ENCODE measurements around the gene PRKCD. TPM values are rescaled to one million over a fixed set of nuclear protein-coding genes. Genes with fewer than 3 reads are reported as not detected.

Gene PRKCD
- total RNA-seq, 1 donor from 2014 or later: 16.1 TPM

DNA sequence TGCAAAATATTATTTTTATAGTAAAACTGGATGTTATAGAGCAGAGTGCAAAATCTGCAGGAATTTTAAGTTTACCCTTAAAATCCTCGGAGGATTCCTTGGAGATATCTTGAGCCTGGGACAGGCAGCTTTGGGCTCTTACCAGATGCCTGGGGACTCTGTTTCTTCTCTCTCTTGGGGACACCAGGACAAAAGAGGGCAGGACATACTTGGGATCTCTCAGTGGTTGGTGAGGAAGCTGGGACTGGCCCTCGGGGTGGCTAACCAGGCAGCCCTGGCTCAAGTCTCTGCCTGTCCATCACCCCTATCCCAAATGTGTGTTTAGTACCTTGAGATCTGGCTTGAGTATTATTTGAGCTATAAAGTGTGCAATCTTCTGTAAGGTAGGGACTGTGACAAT is 56.2 kb downstream of the PRKCD start:
- Mint-ChIP-seq H3K27me3 (ENCODE audit: low read depth) (peaks cover 9% of the 10 kb centered on the region), H3K4me1 (no peaks in the 10 kb centered on the region), H3K36me3 (no peaks in the 10 kb centered on the region), H3K9me3 (no peaks in the 10 kb centered on the region), H3K27ac (no peak overlapping the region), H3K4me3 (no peak overlapping the region)
- DNase-seq (ENCODE audit: low spot score in 2 of 2, unreplicated experiment in 2 of 2): no peak
- TF ChIP-seq, protein P1, sequence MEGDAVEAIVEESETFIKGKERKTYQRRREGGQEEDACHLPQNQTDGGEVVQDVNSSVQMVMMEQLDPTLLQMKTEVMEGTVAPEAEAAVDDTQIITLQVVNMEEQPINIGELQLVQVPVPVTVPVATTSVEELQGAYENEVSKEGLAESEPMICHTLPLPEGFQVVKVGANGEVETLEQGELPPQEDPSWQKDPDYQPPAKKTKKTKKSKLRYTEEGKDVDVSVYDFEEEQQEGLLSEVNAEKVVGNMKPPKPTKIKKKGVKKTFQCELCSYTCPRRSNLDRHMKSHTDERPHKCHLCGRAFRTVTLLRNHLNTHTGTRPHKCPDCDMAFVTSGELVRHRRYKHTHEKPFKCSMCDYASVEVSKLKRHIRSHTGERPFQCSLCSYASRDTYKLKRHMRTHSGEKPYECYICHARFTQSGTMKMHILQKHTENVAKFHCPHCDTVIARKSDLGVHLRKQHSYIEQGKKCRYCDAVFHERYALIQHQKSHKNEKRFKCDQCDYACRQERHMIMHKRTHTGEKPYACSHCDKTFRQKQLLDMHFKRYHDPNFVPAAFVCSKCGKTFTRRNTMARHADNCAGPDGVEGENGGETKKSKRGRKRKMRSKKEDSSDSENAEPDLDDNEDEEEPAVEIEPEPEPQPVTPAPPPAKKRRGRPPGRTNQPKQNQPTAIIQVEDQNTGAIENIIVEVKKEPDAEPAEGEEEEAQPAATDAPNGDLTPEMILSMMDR (IDR thresholded peaks at IDR 0.05; ENCODE audit: unreplicated experiment): no peak

DNA sequence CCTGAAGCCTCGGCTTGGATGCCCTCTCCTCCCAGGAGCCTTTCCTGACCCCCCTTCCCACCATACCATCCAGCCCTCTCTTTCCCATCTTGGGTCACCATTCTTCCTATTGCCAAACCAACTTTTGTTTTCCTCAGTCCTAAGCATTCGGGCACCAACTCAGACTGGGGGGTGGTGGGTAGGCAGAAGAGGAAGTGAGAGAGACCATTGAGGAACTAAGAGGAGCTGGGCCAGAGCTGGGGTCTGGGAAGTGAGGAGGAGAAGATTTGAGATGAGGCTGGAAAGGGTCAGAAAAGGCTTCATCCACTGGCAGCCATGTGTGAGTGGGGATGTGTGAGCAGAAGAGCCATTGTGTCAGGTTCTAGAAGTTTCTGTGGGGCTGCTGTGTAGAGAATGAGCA is 57.1 kb downstream of the PRKCD start:
- H3K4me3 Mint-ChIP-seq: no peak overlapping the region
- H3K27ac Mint-ChIP-seq: no peak overlapping the region
- H3K27me3 Mint-ChIP-seq (ENCODE audit: low read depth): peaks cover 9% of the 10 kb centered on the region
- H3K36me3 Mint-ChIP-seq: no peaks in the 10 kb centered on the region
- H3K4me1 Mint-ChIP-seq: no peaks in the 10 kb centered on the region
- no peak for DNase-seq (ENCODE audit: low spot score in 2 of 2, unreplicated experiment in 2 of 2)
- no peaks in the 10 kb centered on the region for H3K9me3 Mint-ChIP-seq
- TF ChIP-seq, protein P1 (IDR thresholded peaks at IDR 0.05; ENCODE audit: unreplicated experiment): no peak

DNA sequence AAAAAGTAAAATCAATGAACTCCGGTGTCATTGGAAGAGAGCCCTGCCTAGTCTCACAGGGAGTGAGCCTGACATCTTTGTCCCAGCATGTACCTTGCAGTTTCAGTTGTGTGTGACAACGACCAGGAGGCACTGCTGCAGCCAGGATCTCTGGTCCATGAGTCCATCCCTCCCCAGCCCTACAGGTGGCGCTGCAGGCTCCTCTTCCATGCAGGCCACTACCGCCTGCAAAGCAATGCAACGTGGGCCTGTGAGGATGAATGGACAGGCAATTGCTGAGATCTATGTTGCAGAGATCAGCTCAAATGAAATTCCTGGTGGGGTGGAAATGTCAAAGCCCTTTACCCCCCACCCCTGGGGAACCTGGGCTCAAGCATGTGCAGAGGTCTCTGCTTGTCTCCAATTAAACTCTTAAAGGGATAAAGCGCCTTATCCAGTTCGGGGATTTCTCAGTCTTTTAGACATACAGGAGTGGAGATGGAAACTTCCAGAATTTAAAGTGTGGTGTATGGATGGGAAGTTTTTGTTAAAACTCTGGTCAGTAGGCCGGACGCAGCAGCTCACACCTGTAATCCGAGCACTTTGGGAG is 59.0 kb downstream of the PRKCD start:
- H3K9me3 Mint-ChIP-seq: no peaks in the 10 kb centered on the region
- no peaks in the 10 kb centered on the region for H3K4me1 Mint-ChIP-seq
- TF ChIP-seq, protein P1 (IDR thresholded peaks at IDR 0.05; ENCODE audit: unreplicated experiment): peak; percentile 81
- no peak overlapping the region for H3K27ac Mint-ChIP-seq
- DNase-seq (ENCODE audit: low spot score in 2 of 2, unreplicated experiment in 2 of 2): peak; percentile 64 to 86
- peaks cover 8% of the 10 kb centered on the region for H3K27me3 Mint-ChIP-seq (ENCODE audit: low read depth)
- H3K36me3 Mint-ChIP-seq: peaks cover 6% of the 10 kb centered on the region
- no peak overlapping the region for H3K4me3 Mint-ChIP-seq

DNA sequence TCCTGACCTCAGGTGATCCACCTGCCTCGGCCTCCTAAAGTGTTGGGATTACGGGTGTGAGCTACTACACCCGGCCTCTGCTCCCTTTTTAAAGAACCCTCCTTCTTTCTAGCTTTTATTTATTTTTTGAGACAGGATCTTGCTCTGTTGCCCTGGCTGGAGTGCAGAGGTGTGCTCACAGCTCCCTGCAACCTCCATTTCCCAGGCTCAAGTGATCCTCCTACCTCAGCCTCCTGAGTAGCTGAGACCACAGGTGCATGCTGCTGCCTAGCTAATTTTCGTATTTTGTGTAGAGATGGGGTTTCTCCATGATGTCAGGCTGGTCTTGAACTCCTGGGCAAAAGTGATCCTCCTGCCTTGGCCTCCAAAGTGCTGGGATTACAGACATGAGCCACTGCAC is 60.3 kb downstream of the PRKCD start:
- DNase-seq (ENCODE audit: low spot score in 2 of 2, unreplicated experiment in 2 of 2): no peak
- TF ChIP-seq, protein P1 (IDR thresholded peaks at IDR 0.05; ENCODE audit: unreplicated experiment): no peak
- Mint-ChIP-seq H3K27ac (no peak overlapping the region), H3K36me3 (peaks cover 8% of the 10 kb centered on the region), H3K27me3 (ENCODE audit: low read depth) (peaks cover 3% of the 10 kb centered on the region), H3K4me3 (no peak overlapping the region), H3K4me1 (no peaks in the 10 kb centered on the region), H3K9me3 (no peaks in the 10 kb centered on the region)

DNA sequence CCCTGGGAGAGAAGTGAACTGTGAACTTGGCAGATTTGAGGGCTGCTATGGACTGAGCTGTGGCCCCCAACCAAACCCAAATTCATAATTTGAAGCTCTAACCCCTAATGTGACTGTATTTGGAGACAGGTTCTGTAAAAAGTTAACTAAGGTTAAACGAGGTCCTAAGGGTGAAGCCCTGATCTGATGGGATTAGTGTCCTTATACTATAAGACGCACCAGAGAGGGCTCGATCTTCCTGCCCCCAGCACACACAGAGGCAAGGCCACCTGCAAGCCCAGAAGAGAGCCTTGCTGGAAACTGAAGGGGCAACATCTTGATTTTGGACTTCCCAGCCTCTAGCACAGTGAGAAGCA is 60.8 kb downstream of the PRKCD start:
- Mint-ChIP-seq H3K27ac (no peak overlapping the region), H3K4me3 (no peak overlapping the region), H3K36me3 (peaks cover 8% of the 10 kb centered on the region), H3K4me1 (no peaks in the 10 kb centered on the region), H3K27me3 (ENCODE audit: low read depth) (peaks cover 3% of the 10 kb centered on the region), H3K9me3 (no peaks in the 10 kb centered on the region)
- DNase-seq (ENCODE audit: low spot score in 2 of 2, unreplicated experiment in 2 of 2): no peak
- TF ChIP-seq, protein P1 (IDR thresholded peaks at IDR 0.05; ENCODE audit: unreplicated experiment): no peak
